ENCODE measurements around the gene NCMAP. TPM values are rescaled to one million over a fixed set of nuclear protein-coding genes. Genes with fewer than 3 reads are reported as not detected.

NCMAP gene
- total RNA-seq, 1 donor from 2014 or later, result 0.49 TPM

GRCh38 chr1:24589200-24589599, 33.3 kb downstream of the NCMAP start:
- H3K36me3 ChIP-seq, result no peaks in the 10 kb centered on the region
- no peaks in the 10 kb centered on the region for H3K36me3 Mint-ChIP-seq
- H3K27me3 ChIP-seq, result no peaks in the 10 kb centered on the region
- H3K9me3 Mint-ChIP-seq, result no peaks in the 10 kb centered on the region
- H3K9ac ChIP-seq, result no peak overlapping the region
- H3K9me3 ChIP-seq (ENCODE audit: low read depth), result no peaks in the 10 kb centered on the region
- no peak overlapping the region for H2AFZ ChIP-seq (replicated peaks)
- H3F3A ChIP-seq (ENCODE audit: low read depth), result no peaks in the 10 kb centered on the region
- H3K27ac Mint-ChIP-seq, result no peak overlapping the region
- no peak overlapping the region for H3K4me3 ChIP-seq
- no peak for DNase-seq (ENCODE audit: low spot score)
- H3K27me3 Mint-ChIP-seq (ENCODE audit: insufficient read depth, low read depth), result peaks cover 12% of the 10 kb centered on the region
- H3K27ac ChIP-seq, result no peak overlapping the region
- peaks cover 5% of the 10 kb centered on the region for H3K4me1 Mint-ChIP-seq
- no peaks in the 10 kb centered on the region for H4K20me1 ChIP-seq (ENCODE audit: low read depth)
- H3K4me1 ChIP-seq, result no peaks in the 10 kb centered on the region
- no peak overlapping the region for H3K4me3 Mint-ChIP-seq
- no peaks in the 10 kb centered on the region for H3K79me2 ChIP-seq (ENCODE audit: low read depth)
- no peak overlapping the region for H3K4me2 ChIP-seq
- TF ChIP-seq EZH2 (IDR thresholded peaks at IDR 0.05), result no peak
- no peak for TF ChIP-seq CTCF (IDR thresholded peaks at IDR 0.05)
- no peak for TF ChIP-seq EZH2phosphoT487 (IDR thresholded peaks at IDR 0.05)

- DNase-seq (ENCODE audit: low spot score), result no peak
- no peaks in the 10 kb centered on the region for H4K20me1 ChIP-seq (ENCODE audit: low read depth)
- Mint-ChIP-seq H3K9me3 (no peaks in the 10 kb centered on the region), H3K27ac (no peak overlapping the region), H3K4me3 (no peak overlapping the region), H3K27me3 (ENCODE audit: insufficient read depth, low read depth) (peaks cover 9% of the 10 kb centered on the region), H3K36me3 (no peaks in the 10 kb centered on the region), H3K4me1 (peaks cover 3% of the 10 kb centered on the region)
- H3K27ac ChIP-seq, result no peak overlapping the region
- H2AFZ ChIP-seq (replicated peaks), result no peak overlapping the region
- no peaks in the 10 kb centered on the region for H3K4me1 ChIP-seq
- H3F3A ChIP-seq (ENCODE audit: low read depth), result no peaks in the 10 kb centered on the region
- no peaks in the 10 kb centered on the region for H3K79me2 ChIP-seq (ENCODE audit: low read depth)
- H3K9ac ChIP-seq, result no peak overlapping the region
- H3K27me3 ChIP-seq, result no peaks in the 10 kb centered on the region
- TF ChIP-seq EZH2phosphoT487 (IDR thresholded peaks at IDR 0.05) (no peak), EZH2 (IDR thresholded peaks at IDR 0.05) (no peak), CTCF (IDR thresholded peaks at IDR 0.05) (no peak)
- no peak overlapping the region for H3K4me3 ChIP-seq
- no peaks in the 10 kb centered on the region for H3K9me3 ChIP-seq (ENCODE audit: low read depth)
- no peak overlapping the region for H3K4me2 ChIP-seq
- H3K36me3 ChIP-seq, result no peaks in the 10 kb centered on the region
Observed at GRCh38 chr1:24591781-24592180, 35.9 kb downstream of the NCMAP start.

- H3K36me3 ChIP-seq, result no peaks in the 10 kb centered on the region
- no peaks in the 10 kb centered on the region for H3K27me3 ChIP-seq
- H3K4me1 ChIP-seq, result no peaks in the 10 kb centered on the region
- H3K9me3 Mint-ChIP-seq, result no peaks in the 10 kb centered on the region
- H3K27me3 Mint-ChIP-seq (ENCODE audit: insufficient read depth, low read depth), result peaks cover 9% of the 10 kb centered on the region
- H3F3A ChIP-seq (ENCODE audit: low read depth), result no peaks in the 10 kb centered on the region
- H3K4me3 ChIP-seq, result no peak overlapping the region
- no peaks in the 10 kb centered on the region for H4K20me1 ChIP-seq (ENCODE audit: low read depth)
- no peak overlapping the region for H2AFZ ChIP-seq (replicated peaks)
- no peak overlapping the region for H3K9ac ChIP-seq
- H3K27ac ChIP-seq, result no peak overlapping the region
- no peak overlapping the region for H3K27ac Mint-ChIP-seq
- no peaks in the 10 kb centered on the region for H3K36me3 Mint-ChIP-seq
- H3K4me3 Mint-ChIP-seq, result no peak overlapping the region
- TF ChIP-seq EZH2phosphoT487 (IDR thresholded peaks at IDR 0.05) (no peak), CTCF (IDR thresholded peaks at IDR 0.05) (no peak), EZH2 (IDR thresholded peaks at IDR 0.05) (no peak)
- H3K4me1 Mint-ChIP-seq, result no peaks in the 10 kb centered on the region
- H3K9me3 ChIP-seq (ENCODE audit: low read depth), result no peaks in the 10 kb centered on the region
- no peaks in the 10 kb centered on the region for H3K79me2 ChIP-seq (ENCODE audit: low read depth)
- no peak for DNase-seq (ENCODE audit: low spot score)
- H3K4me2 ChIP-seq, result no peak overlapping the region
Observed at GRCh38 chr1:24594328-24594598, 38.4 kb downstream of the NCMAP start.

GRCh38 chr1:24596401-24596880, 40.6 kb downstream of the NCMAP start:
- H3K4me3 Mint-ChIP-seq, result no peak overlapping the region
- H3K79me2 ChIP-seq (ENCODE audit: low read depth), result no peaks in the 10 kb centered on the region
- no peaks in the 10 kb centered on the region for H3K4me1 Mint-ChIP-seq
- DNase-seq (ENCODE audit: low spot score), result no peak
- no peaks in the 10 kb centered on the region for H4K20me1 ChIP-seq (ENCODE audit: low read depth)
- TF ChIP-seq EZH2 (IDR thresholded peaks at IDR 0.05), result no peak
- H3K9ac ChIP-seq, result no peak overlapping the region
- no peaks in the 10 kb centered on the region for H3K36me3 Mint-ChIP-seq
- no peaks in the 10 kb centered on the region for H3K9me3 Mint-ChIP-seq
- H3K27me3 ChIP-seq, result no peaks in the 10 kb centered on the region
- H3K4me1 ChIP-seq, result no peaks in the 10 kb centered on the region
- H3K27ac Mint-ChIP-seq, result no peak overlapping the region
- peaks cover 11% of the 10 kb centered on the region for H3K27me3 Mint-ChIP-seq (ENCODE audit: insufficient read depth, low read depth)
- no peaks in the 10 kb centered on the region for H3K36me3 ChIP-seq
- H3K27ac ChIP-seq, result no peak overlapping the region
- H3K4me3 ChIP-seq, result no peak overlapping the region
- H3K4me2 ChIP-seq, result no peak overlapping the region
- H2AFZ ChIP-seq (replicated peaks), result no peak overlapping the region
- H3F3A ChIP-seq (ENCODE audit: low read depth), result no peaks in the 10 kb centered on the region
- H3K9me3 ChIP-seq (ENCODE audit: low read depth), result no peaks in the 10 kb centered on the region
